Lower leg skin (tissue), 3 donors: ENCODE results near the gene SMIM41.

Experiments
- CTCF ChIP-seq, 3 donors: fragments of 450-650 bp; IDR thresholded peaks; one replicate each; pipeline ENCODE4 v1.5.1; 2016; ENCODE audit warnings: antibody characterized with exemption in 3 of 3, mild to moderate bottlenecking in 3 of 3, moderate library complexity in 2 of 3
- POLR2A ChIP-seq, 2 donors: fragments of 450-650 bp; IDR thresholded peaks; one replicate each; pipeline ENCODE4 v1.6.1; 2016 to 2017; ENCODE audit warnings: antibody characterized with exemption in 2 of 2, mild to moderate bottlenecking in 1 of 2, moderate library complexity in 1 of 2

GRCh38 chr12:52045794-52046199 is 33.7 kb upstream of the SMIM41 start:
- TF ChIP-seq CTCF (IDR thresholded peaks at IDR 0.05) (no peak), POLR2A (IDR thresholded peaks at IDR 0.05) (no peak)
